ENCODE results near the gene MYRFL. TPM values are rescaled to one million over a fixed set of nuclear protein-coding genes. Genes with fewer than 3 reads are reported as not detected.

The MYRFL gene
- total and polyA plus RNA-seq, 5 donors from 2014 or later, result not detected

- Mint-ChIP-seq H3K27ac (no peak overlapping the region), H3K9me3 (peaks cover 0 to 4% (median 0%) of the 10 kb centered on the region in 7 donors), H3K36me3 (no peaks in the 10 kb centered on the region), H3K4me3 (no peak overlapping the region), H3K4me1 (no peaks in the 10 kb centered on the region), H3K27me3 (peaks cover 6% of the 10 kb centered on the region)
- Histone ChIP-seq H3K4me1 (ENCODE audit: control insufficient read depth, insufficient read depth, low read length, poor library complexity, severe bottlenecking) (no peaks in the 10 kb centered on the region), H3K27ac (ENCODE audit: insufficient read depth, low read length, poor library complexity, severe bottlenecking) (no peak overlapping the region), H3K27me3 (ENCODE audit: control insufficient read depth, insufficient read depth, low read length) (peaks cover 1% of the 10 kb centered on the region), H3K9me3 (ENCODE audit: control insufficient read depth in 2 of 2, low read length in 2 of 2) (no peaks in the 10 kb centered on the region), H3K4me3 (ENCODE audit: low read depth, low read length) (no peak overlapping the region), H3K36me3 (ENCODE audit: control insufficient read depth, insufficient read depth, low read length) (no peaks in the 10 kb centered on the region)
- no peak for DNase-seq
- ATAC-seq (ENCODE audit: low read depth in 2 of 2), result no peak
These were observed 88.5 kb downstream of the MYRFL start for GRCh38 chr12:69913526-69913925.

- no peak overlapping the region for H3K27ac Mint-ChIP-seq
- ATAC-seq (ENCODE audit: low read depth in 2 of 2), result no peak
These were observed 90.9 kb downstream of the MYRFL start for GRCh38 chr12:69915964-69916363.

GRCh38 chr12:69916544-69917235 lies 91.7 kb downstream of the MYRFL start:
- peaks cover 0 to 2% (median 0%) of the 10 kb centered on the region in 7 donors for H3K9me3 Mint-ChIP-seq
- no peak for ATAC-seq (ENCODE audit: low read depth in 2 of 2)
- no peaks in the 10 kb centered on the region for H3K4me1 Mint-ChIP-seq
- H3K27ac ChIP-seq (ENCODE audit: insufficient read depth, low read length, poor library complexity, severe bottlenecking), result no peak overlapping the region
- no peaks in the 10 kb centered on the region for H3K36me3 ChIP-seq (ENCODE audit: control insufficient read depth, insufficient read depth, low read length)
- no peak overlapping the region for H3K4me3 Mint-ChIP-seq
- H3K27me3 Mint-ChIP-seq, result peaks cover 6% of the 10 kb centered on the region
- no peak for DNase-seq
- H3K27me3 ChIP-seq (ENCODE audit: control insufficient read depth, insufficient read depth, low read length), result peaks cover 1% of the 10 kb centered on the region
- no peaks in the 10 kb centered on the region for H3K9me3 ChIP-seq (ENCODE audit: control insufficient read depth in 2 of 2, low read length in 2 of 2)
- no peak overlapping the region for H3K27ac Mint-ChIP-seq
- no peaks in the 10 kb centered on the region for H3K4me1 ChIP-seq (ENCODE audit: control insufficient read depth, insufficient read depth, low read length, poor library complexity, severe bottlenecking)
- no peaks in the 10 kb centered on the region for H3K36me3 Mint-ChIP-seq
- no peak overlapping the region for H3K4me3 ChIP-seq (ENCODE audit: low read depth, low read length)

More at GRCh38 chr12:69915964-69916363, 90.9 kb downstream of the MYRFL start:
- Mint-ChIP-seq H3K27me3 (peaks cover 6% of the 10 kb centered on the region), H3K4me1 (no peaks in the 10 kb centered on the region), H3K9me3 (peaks cover 0 to 2% (median 0%) of the 10 kb centered on the region in 7 donors), H3K36me3 (no peaks in the 10 kb centered on the region), H3K4me3 (no peak overlapping the region)
- H3K27me3 ChIP-seq (ENCODE audit: control insufficient read depth, insufficient read depth, low read length), result peaks cover 1% of the 10 kb centered on the region
- DNase-seq, result no peak
- H3K9me3 ChIP-seq (ENCODE audit: control insufficient read depth in 2 of 2, low read length in 2 of 2), result no peaks in the 10 kb centered on the region
- H3K27ac ChIP-seq (ENCODE audit: insufficient read depth, low read length, poor library complexity, severe bottlenecking), result no peak overlapping the region
- H3K36me3 ChIP-seq (ENCODE audit: control insufficient read depth, insufficient read depth, low read length), result no peaks in the 10 kb centered on the region
- no peak overlapping the region for H3K4me3 ChIP-seq (ENCODE audit: low read depth, low read length)
- H3K4me1 ChIP-seq (ENCODE audit: control insufficient read depth, insufficient read depth, low read length, poor library complexity, severe bottlenecking), result no peaks in the 10 kb centered on the region

- H3K27ac ChIP-seq (ENCODE audit: insufficient read depth, low read length, poor library complexity, severe bottlenecking), result no peak overlapping the region
- peaks cover 0 to 2% (median 0%) of the 10 kb centered on the region in 7 donors for H3K9me3 Mint-ChIP-seq
- DNase-seq, result no peak
- H3K4me3 Mint-ChIP-seq, result peak overlapping the region in 1 of 4 donors; percentile 5
- H3K9me3 ChIP-seq (ENCODE audit: control insufficient read depth in 2 of 2, low read length in 2 of 2), result no peaks in the 10 kb centered on the region
- H3K4me1 ChIP-seq (ENCODE audit: control insufficient read depth, insufficient read depth, low read length, poor library complexity, severe bottlenecking), result no peaks in the 10 kb centered on the region
- no peak for ATAC-seq (ENCODE audit: low read depth in 2 of 2)
- no peaks in the 10 kb centered on the region for H3K4me1 Mint-ChIP-seq
- H3K36me3 ChIP-seq (ENCODE audit: control insufficient read depth, insufficient read depth, low read length), result no peaks in the 10 kb centered on the region
- no peaks in the 10 kb centered on the region for H3K36me3 Mint-ChIP-seq
- H3K4me3 ChIP-seq (ENCODE audit: low read depth, low read length), result no peak overlapping the region
- H3K27ac Mint-ChIP-seq, result no peak overlapping the region
- peaks cover 4% of the 10 kb centered on the region for H3K27me3 ChIP-seq (ENCODE audit: control insufficient read depth, insufficient read depth, low read length)
- peaks cover 6% of the 10 kb centered on the region for H3K27me3 Mint-ChIP-seq
These were observed 93.3 kb downstream of the MYRFL start for GRCh38 chr12:69918287-69918686.

GRCh38 chr12:69919495-69919894 lies 94.5 kb downstream of the MYRFL start:
- Histone ChIP-seq H3K27ac (ENCODE audit: insufficient read depth, low read length, poor library complexity, severe bottlenecking) (no peak overlapping the region), H3K36me3 (ENCODE audit: control insufficient read depth, insufficient read depth, low read length) (no peaks in the 10 kb centered on the region), H3K9me3 (ENCODE audit: control insufficient read depth in 2 of 2, low read length in 2 of 2) (no peaks in the 10 kb centered on the region), H3K27me3 (ENCODE audit: control insufficient read depth, insufficient read depth, low read length) (peaks cover 4% of the 10 kb centered on the region), H3K4me1 (ENCODE audit: control insufficient read depth, insufficient read depth, low read length, poor library complexity, severe bottlenecking) (no peaks in the 10 kb centered on the region), H3K4me3 (ENCODE audit: low read depth, low read length) (no peak overlapping the region)
- no peak for ATAC-seq (ENCODE audit: low read depth in 2 of 2)
- Mint-ChIP-seq H3K4me1 (no peaks in the 10 kb centered on the region), H3K27ac (no peak overlapping the region), H3K4me3 (no peak overlapping the region), H3K9me3 (peaks cover 0 to 2% (median 0%) of the 10 kb centered on the region in 7 donors), H3K36me3 (no peaks in the 10 kb centered on the region), H3K27me3 (peaks cover 6% of the 10 kb centered on the region)
- DNase-seq, result no peak

- Histone ChIP-seq H3K27me3 (ENCODE audit: control insufficient read depth, insufficient read depth, low read length) (peaks cover 4% of the 10 kb centered on the region), H3K4me3 (ENCODE audit: low read depth, low read length) (no peak overlapping the region), H3K4me1 (ENCODE audit: control insufficient read depth, insufficient read depth, low read length, poor library complexity, severe bottlenecking) (no peaks in the 10 kb centered on the region), H3K36me3 (ENCODE audit: control insufficient read depth, insufficient read depth, low read length) (no peaks in the 10 kb centered on the region), H3K27ac (ENCODE audit: insufficient read depth, low read length, poor library complexity, severe bottlenecking) (no peak overlapping the region), H3K9me3 (ENCODE audit: control insufficient read depth in 2 of 2, low read length in 2 of 2) (no peaks in the 10 kb centered on the region)
- Mint-ChIP-seq H3K9me3 (peaks cover 0 to 2% (median 0%) of the 10 kb centered on the region in 7 donors), H3K27me3 (peaks cover 5% of the 10 kb centered on the region), H3K4me3 (no peak overlapping the region), H3K36me3 (no peaks in the 10 kb centered on the region), H3K27ac (no peak overlapping the region), H3K4me1 (no peaks in the 10 kb centered on the region)
- no peak for DNase-seq
- ATAC-seq (ENCODE audit: low read depth in 2 of 2), result no peak
These were observed 96.8 kb downstream of the MYRFL start for GRCh38 chr12:69921831-69922230.

GRCh38 chr12:69922999-69923398 lies 98.0 kb downstream of the MYRFL start:
- Histone ChIP-seq H3K4me1 (ENCODE audit: control insufficient read depth, insufficient read depth, low read length, poor library complexity, severe bottlenecking) (no peaks in the 10 kb centered on the region), H3K36me3 (ENCODE audit: control insufficient read depth, insufficient read depth, low read length) (no peaks in the 10 kb centered on the region), H3K27ac (ENCODE audit: insufficient read depth, low read length, poor library complexity, severe bottlenecking) (no peak overlapping the region), H3K9me3 (ENCODE audit: control insufficient read depth in 2 of 2, low read length in 2 of 2) (no peaks in the 10 kb centered on the region), H3K4me3 (ENCODE audit: low read depth, low read length) (no peak overlapping the region), H3K27me3 (ENCODE audit: control insufficient read depth, insufficient read depth, low read length) (peaks cover 4% of the 10 kb centered on the region)
- no peaks in the 10 kb centered on the region for H3K4me1 Mint-ChIP-seq
- H3K27ac Mint-ChIP-seq, result no peak overlapping the region
- ATAC-seq (ENCODE audit: low read depth in 2 of 2) (no peak), DNase-seq (no peak)
- no peaks in the 10 kb centered on the region for H3K9me3 Mint-ChIP-seq
- H3K36me3 Mint-ChIP-seq, result no peaks in the 10 kb centered on the region
- H3K27me3 Mint-ChIP-seq, result peaks cover 5% of the 10 kb centered on the region
- no peak overlapping the region for H3K4me3 Mint-ChIP-seq

GRCh38 chr12:69925291-69925690 lies 100.3 kb downstream of the MYRFL start:
- Mint-ChIP-seq H3K27ac (no peak overlapping the region), H3K9me3 (no peaks in the 10 kb centered on the region), H3K36me3 (no peaks in the 10 kb centered on the region), H3K4me3 (no peak overlapping the region), H3K27me3 (peaks cover 5% of the 10 kb centered on the region), H3K4me1 (no peaks in the 10 kb centered on the region)
- Histone ChIP-seq H3K36me3 (ENCODE audit: control insufficient read depth, insufficient read depth, low read length) (no peaks in the 10 kb centered on the region), H3K4me1 (ENCODE audit: control insufficient read depth, insufficient read depth, low read length, poor library complexity, severe bottlenecking) (no peaks in the 10 kb centered on the region), H3K9me3 (ENCODE audit: control insufficient read depth in 2 of 2, low read length in 2 of 2) (no peaks in the 10 kb centered on the region), H3K27me3 (ENCODE audit: control insufficient read depth, insufficient read depth, low read length) (peaks cover 2% of the 10 kb centered on the region), H3K4me3 (ENCODE audit: low read depth, low read length) (no peak overlapping the region), H3K27ac (ENCODE audit: insufficient read depth, low read length, poor library complexity, severe bottlenecking) (no peak overlapping the region)
- DNase-seq, result no peak
- no peak for ATAC-seq (ENCODE audit: low read depth in 2 of 2)
